ENCODE results near the gene PVALEF.
A peak's percentile ranks its signal among the peaks of the same experiment; 100 is the strongest.

- TF ChIP-seq EP300 (IDR thresholded peaks at IDR 0.05) (no peak), POLR2A (IDR thresholded peaks at IDR 0.05; ENCODE audit: low read depth) (no peak)
- TF ChIP-seq, protein P1, sequence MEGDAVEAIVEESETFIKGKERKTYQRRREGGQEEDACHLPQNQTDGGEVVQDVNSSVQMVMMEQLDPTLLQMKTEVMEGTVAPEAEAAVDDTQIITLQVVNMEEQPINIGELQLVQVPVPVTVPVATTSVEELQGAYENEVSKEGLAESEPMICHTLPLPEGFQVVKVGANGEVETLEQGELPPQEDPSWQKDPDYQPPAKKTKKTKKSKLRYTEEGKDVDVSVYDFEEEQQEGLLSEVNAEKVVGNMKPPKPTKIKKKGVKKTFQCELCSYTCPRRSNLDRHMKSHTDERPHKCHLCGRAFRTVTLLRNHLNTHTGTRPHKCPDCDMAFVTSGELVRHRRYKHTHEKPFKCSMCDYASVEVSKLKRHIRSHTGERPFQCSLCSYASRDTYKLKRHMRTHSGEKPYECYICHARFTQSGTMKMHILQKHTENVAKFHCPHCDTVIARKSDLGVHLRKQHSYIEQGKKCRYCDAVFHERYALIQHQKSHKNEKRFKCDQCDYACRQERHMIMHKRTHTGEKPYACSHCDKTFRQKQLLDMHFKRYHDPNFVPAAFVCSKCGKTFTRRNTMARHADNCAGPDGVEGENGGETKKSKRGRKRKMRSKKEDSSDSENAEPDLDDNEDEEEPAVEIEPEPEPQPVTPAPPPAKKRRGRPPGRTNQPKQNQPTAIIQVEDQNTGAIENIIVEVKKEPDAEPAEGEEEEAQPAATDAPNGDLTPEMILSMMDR (IDR thresholded peaks at IDR 0.05), result peak in 1 of 3 experiments; percentile 23
Measured at GRCh38 chr17:81230043-81230820, 64.9 kb downstream of the PVALEF start.

All from esophagus muscularis mucosa (tissue), 4 donors.